DMS 273 treated with DMSO at 0.1 percent for 48 hours (cell line): ENCODE data around the gene IRF5.

Source experiments
- DNase-seq: peaks from one replicate; lab custom pipeline; 2025; lab: John Stamatoyannopoulos, UW

IRF5 gene, protein sequence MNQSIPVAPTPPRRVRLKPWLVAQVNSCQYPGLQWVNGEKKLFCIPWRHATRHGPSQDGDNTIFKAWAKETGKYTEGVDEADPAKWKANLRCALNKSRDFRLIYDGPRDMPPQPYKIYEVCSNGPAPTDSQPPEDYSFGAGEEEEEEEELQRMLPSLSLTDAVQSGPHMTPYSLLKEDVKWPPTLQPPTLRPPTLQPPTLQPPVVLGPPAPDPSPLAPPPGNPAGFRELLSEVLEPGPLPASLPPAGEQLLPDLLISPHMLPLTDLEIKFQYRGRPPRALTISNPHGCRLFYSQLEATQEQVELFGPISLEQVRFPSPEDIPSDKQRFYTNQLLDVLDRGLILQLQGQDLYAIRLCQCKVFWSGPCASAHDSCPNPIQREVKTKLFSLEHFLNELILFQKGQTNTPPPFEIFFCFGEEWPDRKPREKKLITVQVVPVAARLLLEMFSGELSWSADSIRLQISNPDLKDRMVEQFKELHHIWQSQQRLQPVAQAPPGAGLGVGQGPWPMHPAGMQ

DNA sequence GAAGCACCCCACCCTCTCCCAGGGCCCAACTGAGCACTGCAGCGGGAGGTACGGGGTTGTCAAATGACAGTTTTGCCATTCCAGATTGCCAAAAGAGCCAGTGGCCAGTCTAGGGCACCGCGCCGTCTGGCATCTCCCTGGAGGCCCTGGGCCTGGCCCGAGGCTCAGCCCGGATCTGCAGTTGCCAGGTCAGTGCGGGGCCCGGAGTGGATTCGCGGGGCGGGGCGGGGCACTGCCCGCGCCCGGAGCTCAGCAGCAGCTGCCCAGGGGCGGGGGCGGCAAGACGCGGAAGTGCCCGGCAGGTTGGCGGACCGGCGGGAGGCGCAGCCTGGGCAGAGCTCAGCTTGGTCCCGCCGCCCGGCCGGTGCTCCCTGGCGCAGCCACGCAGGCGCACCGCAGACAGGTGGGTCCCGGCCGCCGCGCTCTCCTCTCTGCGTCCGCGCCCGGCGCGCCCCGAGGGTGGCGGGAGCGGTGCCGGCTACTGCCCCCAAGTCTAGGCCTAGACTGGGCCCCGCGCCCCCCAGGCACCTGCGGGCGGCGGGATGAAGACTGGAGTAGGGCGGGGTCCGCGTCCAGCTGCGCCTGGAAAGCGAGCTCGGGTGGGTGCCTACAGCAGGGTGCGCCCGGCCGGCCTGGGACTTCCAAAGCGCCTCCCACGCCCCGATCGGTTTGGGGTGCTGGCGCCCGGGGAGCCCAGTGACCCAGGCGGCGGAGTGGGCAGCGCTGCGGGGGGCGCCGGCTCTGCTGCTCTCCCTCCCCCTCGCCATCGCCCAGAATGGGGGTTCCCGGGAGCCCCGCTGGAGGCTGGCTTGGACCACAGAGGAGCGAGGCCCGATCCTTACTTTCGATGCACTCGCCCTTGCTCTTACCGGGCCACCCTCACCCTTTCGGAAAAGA lies at the start of gene IRF5:
IRF5 (plus strand) TSS at position 281 of the 897 bp plus-strand sequence. CDS start 4,155 bp downstream, outside the sequence.
- no peak for DNase-seq

DNA sequence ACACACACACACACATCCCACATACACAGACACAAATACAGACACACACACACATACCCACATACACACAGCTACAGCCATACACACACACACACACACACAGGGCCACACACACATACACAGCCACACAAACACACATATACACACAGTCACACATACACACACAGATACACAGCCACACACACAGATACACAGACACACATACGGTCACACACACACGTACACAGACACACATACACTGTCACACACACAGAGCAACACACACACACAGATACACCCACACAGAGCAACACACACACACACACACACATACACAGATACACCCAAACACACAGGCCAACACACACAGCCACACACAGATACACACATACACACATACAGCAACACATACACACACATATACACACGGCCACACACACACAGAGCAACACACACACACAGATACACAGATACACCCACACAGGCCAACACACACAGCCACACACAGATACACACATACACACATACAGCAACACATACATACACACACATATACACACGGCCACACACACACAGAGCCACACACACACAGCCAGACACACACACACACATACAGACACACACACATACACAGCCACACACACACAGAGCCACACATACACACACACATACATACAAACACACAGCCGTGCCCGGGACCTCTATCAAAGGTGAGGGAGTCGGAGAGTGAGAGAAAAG lies 49.5 kb upstream of the IRF5 start:
- DNase-seq, result no peak

DNA sequence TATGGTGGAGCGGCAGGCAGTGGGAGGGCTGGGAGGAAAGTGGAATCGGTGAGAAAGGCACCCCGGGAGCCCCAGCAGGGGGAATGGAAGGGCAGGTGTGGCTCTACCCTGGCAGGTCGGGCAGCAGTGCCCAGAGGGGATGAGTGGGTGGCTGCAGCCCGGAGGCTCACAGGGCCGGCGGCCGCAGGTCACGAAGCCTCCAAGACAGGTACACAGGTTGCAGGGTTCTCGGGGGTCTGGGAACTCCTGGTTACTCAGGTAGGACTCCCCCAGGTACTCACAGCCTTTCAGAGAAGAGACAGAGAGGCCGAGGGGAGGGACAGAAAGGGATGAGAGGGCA lies 49.0 kb upstream of the IRF5 start:
- DNase-seq, result no peak

DNA sequence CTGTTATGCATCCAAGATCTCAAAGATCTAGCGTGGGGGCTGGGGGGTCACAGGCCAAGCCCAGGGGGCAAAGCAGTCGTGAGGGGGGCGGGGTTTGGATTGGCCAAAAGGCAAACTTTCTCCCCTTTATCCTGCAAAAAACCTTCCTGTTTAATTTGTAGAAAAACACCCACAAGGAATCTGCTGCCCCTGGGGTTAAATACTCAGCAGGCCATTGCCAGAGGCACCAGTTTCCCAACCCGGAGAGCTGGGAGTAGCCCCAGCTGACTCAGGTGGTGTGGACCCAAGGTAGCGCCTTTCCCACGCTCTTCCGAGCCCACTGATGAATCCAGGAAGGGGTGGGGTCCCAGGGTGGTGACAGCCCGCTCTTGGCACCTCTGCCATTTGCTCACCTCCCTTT lies 48.6 kb upstream of the IRF5 start:
- no peak for DNase-seq

DNA sequence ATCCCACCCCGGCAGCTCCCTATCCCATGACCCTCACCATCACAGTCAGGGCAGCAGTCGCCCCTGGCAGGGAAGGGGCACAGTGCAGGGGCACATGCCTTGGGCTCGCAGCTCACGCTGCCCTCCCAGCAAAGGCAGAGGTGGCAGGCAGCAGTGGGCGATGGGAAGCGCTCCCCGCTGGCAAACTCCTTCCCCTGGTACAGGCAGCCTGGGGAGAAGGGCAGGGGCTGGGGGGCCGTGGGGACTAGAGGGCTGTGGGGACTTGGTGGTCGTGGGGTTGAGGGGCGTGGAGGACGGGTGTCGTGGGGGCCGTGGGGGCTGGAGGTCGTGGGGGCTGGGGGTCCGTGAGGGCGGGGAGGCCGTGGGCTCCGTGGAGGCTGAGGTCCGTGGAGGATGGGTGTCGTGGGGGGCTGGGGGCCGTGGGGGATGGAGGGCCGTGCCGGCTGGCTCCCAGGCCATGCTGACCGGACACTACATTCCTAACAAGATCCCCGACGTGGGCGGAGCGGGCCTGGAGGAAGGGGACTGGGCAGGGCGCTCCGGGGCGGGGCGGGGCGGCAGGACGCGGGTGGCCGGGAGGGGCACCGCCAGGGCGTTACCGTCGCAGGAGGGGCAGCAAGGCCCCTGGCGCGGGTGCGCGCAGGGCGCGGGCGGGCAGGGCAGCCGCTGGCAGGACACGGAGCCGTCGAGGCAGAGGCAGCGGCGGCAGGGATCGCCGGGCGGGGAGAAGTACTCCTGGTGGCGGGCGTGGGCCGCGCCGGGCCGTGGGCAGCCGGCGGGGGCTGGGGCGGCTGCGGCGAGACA lies 47.2 kb upstream of the IRF5 start:
- DNase-seq, result no peak

DNA sequence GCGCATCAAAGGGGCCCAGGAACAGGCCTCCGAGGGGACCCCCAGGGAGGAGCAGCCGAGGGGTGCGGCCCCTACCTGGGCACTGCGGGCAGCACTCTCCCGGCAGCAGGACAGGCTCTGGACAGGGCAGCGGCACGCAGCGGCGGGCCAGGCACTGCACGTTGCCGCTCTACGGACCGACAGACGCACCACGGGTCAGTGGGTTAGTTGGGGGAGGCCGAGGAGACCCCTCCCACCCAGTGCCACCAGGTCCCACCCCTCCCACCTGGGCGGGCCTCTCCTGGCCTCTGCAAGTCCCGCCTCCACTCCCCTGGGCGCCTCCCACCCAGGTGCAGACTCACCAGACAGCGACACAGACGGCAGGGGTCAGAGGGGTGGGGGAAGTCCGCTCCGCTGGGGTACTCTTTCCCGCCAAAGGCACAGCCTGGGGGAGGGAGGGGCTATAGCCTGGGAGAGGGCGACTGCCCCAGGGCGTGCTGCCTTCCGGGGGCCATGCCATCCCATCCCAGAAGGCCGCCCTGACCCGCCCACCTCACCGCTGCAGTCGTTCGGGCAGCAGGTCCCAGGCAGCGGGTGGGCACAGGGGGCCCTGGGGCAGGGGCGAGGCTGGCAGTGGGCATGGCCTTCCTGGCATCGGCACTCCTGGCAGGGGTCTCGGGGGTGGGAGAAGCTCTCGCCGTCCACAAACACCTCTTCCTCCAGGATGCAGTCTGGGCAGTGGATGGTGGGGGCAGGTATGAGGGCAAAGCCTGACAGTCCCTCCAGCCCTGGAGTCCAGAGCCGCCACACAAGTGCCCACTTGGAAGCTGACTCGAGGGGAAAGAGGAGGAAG lies 46.4 kb upstream of the IRF5 start:
- DNase-seq, result no peak

DNA sequence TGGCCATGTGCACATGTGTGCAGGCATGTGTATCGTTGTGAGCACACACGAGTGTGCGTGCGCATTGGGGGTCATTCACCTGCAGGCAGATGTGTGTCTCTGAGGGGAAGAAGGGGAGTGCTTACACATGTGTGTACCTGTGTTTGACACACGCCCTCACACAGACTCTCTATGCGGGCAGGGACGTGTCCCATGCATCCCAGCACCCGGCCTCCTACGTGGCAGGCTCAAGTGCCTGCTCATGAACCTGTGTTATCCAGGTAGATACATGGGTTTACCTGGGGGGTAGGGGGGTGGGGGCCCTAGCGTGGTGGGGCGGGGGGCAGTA lies 45.8 kb upstream of the IRF5 start:
- no peak for DNase-seq

DNA sequence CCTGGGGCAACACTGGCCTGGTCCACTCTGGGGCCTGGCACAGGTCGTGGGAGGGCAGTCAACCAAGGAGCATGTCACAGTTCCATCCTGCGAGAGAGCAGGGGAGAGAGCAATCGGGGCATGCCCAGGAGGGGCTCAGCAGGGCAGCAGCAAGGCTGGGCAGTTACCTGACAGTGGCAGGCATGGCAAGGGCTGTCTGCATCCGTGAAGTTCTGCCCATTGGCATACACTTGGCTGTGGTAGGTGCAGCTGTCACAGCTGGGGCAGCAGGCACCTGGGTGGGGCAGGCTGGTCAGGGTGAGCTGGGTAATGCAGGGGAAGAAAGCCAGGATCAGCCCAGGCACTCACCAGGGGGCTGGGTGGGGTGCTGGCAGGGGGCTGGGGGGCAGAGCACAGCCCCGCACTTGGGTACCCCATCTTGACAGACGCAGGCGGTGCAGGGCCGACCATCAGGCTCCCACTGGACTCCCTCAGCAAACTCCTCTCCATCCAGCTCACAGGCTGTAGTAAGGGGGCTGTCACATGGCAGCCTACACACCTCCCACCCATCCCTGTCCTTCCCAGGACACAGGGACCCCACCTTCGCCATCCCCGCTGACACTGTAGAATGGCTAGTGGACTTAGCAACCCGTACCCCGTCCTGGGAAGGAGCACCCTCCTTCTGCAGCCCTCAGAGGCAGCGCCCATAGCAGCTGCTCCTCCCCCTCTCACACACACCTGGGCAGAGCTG lies 45.0 kb upstream of the IRF5 start:
- no peak for DNase-seq

DNA sequence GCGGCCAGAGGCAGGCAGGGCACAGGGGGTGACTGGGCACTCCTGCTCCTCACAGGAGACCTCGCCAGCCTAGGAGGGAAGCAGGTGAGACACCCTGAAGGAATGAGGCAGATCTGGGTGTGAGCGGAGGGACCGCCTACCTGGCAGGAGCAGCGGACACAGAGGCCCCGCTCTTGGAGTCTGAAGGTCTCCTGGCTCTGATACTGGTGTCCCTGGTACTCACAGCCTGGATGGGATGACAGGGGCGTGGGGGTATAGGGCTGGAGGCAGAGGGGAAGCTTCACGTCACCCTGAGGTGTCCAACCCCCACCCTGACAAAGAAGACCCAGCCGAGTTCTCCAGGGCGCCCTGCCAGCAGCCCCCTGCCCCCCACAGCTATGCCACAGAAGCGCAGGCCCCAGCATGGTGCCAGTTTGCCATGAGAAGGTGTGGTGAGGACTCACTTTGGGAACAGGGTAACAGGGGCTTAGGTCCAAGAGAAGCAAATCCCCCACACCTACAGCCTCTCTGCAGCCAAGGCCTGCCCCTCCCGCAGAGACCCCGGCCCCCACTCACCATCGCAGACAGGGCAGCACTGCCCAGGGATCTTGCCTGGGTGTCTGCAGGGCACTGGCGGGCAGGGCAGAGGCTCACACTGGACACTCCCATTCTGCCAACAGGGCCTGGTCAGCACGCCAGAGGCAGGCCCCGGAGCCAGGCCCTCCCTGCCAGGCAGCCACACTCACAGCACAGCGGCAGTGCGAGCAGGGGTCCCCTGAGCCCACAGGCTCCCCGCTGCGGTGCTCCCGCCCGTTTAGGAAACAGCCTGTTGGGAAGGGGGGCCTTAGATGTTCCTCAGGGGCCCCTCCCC lies 44.3 kb upstream of the IRF5 start:
- no peak for DNase-seq

DNA sequence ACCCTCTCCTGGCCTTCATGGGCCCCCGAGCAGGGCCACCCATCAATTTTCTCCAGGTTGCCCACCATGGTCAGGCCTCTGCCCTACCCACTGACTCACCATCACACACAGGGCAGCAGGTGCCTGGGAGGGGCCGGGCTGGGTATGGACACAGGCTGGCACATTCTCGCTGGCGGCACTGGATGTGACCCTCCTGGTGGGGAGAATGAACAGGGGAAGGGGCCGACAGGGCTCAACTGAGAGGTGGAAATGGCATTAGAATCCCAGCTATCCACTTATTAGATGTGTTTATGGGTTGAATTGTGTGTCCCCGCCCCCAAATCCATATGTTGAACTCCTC lies 43.7 kb upstream of the IRF5 start:
- no peak for DNase-seq

DNA sequence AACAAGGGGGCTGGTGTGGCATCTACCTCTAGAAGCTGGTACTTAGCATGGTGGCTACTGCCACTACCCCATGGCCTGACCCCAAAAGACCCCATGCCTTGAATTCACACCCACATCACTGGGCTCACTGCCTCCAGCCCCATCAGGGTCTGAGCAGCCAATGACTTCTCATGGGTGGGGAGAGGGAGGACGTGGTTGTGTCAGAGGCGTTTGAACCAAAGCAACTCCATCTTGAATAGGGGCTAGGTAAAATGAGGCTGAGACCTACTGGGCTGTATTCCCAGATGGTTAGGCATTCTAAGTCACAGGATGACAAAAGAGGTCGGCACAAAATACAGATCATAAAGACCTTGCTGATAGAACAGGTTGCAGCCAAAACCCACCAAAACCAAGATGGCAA lies 42.4 kb upstream of the IRF5 start:
- no peak for DNase-seq

DNA sequence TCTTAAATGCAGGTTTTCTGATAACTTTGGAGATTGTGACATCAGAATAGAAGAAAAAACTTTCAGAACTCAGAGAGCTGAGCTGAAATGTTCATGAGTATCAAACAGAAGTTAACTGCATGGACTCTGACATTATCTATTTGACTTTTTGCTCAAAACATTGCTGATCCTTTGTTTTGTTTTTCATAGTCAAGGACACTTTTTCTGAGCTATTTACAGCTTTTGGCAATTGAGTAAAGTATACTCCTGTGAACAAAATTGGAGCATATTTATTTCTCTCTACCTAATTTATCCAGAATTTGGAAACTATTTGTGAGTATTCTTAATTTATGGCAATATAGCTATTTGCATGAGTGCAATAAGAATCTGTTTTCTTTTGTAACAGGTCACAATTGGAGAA lies 38.3 kb upstream of the IRF5 start:
- no peak for DNase-seq

DNA sequence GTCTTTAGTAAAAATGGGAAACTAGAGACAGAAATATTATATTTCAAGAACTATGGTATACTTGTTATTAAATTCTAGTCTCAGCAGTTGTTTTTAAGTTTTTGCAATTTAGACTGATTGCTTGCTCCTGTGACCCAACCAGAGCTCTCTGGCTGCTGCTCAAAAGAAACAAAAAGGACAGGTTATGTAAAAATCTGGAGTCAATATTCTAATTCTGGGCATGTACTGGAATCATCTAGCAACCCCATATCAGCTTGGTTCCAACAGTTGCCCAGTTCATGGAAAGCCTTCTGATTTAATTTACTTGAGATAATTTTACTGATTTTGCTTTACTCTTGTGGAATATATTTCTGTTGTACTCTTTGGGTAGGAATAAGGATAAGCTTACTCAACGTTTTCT lies 37.5 kb upstream of the IRF5 start:
- no peak for DNase-seq

DNA sequence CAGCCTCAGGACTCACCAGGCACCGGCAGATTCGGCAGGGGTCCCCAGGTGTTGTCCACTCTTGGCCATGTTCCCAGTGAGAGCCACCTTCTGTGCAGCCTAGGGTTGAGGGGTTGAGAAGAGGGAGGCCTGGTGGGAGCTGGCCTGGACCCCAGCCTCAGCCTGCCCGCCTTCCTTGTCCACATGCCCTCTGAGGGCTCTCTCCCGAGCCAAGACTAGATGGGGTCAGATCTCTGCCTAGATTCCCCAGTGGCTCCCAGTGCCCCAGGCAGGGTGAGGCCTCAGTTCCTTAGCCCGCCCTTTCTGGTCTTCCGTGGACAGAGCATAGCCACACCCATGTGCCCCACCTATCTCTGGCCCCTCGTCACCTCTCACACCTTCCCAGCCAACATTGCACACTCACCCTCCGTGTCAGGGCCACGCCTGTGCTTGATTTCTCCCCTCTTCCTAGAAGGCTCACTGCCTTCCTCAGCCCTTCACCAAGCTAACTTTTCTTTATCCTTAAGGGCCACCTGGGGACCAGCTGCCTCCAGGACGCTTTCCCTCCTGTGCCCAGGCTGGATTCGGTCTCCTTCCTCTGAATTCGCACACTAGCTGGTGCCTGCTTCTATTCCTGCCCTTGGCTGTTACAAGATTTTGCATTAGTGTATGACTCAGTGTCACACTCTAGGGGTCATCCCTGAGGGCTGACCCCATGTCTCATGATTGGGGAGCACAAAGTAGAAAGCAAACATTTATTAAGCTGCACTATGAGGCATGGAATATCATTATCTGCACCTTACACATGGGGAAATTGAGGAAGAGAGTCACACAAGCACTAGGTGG lies 34.8 kb upstream of the IRF5 start:
- DNase-seq, result no peak

DNA sequence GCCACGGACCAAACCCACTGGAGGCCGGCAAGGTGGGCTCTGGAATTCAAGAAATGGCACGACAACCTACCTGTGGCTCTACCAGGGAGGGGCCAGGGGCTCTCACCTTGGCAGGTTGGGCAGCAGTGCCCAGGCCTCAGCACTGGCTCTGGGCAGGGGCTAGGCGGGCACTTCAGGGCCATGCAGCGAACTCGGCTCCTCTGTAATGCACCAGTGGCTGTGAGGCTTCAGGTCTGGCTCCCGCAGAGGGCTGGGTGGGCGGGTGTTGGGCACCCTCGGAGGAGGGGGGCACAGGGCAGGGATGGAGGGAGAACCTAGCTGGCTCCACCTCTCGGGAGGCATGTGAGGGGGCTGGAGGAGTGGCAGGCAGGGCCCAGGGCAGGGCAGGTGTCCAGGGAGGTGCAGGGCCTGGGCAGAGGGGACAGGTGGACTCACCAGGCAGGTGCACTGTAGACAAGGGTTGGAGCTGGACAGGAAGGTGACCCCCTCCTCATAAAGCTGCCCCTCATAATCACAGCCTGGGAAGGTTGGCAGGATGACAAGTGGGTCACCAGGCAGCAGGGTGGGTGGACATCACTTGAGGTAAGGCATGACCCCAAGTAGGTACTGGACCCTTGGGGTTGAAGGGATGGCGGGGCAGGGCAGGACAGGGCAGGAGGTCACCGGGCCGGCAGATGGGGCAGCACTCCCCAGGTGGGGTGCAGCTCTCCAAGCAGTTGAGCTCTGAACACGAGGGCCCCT lies 33.9 kb upstream of the IRF5 start:
- no peak for DNase-seq

DNA sequence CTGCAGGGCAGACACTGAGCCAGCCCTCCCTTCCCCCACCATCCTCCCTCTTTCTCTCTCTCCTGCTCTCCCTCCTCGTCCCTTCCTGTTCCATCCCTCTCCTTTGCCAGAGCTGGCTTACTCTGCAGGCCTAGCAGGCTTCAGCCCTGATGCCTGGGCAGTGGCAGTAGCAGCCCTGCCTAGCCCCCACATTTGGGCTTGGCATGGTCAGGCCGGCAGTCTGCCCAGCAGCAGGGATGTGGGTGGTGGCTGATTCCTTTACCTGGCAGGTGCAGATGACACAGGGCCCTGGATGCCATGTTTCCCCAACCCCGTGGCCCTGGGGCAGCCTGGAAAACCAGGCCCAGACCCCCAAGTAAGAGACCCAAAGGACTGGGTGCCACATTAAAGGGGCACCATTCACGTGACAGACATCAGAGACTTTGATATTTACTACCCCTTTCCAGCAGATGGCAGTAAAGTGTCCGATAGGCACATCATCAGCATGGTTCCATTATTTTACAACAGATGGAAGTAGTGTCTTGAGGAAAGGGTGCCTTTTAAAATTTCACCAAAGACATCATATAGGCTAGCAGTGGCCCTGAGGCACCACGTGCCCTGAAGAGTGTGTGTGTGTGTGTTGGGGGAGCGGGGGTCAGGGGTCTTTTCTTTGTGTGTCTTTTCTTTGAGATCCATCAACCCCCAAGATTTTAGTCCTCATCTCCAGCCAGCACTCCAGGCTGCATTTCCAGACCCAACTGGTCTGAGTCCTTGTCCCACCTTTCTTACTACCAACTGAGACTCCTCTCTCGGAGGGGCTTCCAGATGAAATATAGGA lies 33.1 kb upstream of the IRF5 start:
- DNase-seq, result peak; percentile 56
